HFFc6 (cell line): ENCODE measurements around the gene PWWP2B. TPM values are rescaled to one million over a fixed set of nuclear protein-coding genes. Genes with fewer than 3 reads are reported as not detected.

Source experiments
- DNase-seq: peaks from one replicate; pipeline ENCODE4 v3.0.0-alpha.2; 2018
- H3K27ac Mint-ChIP-seq: 2 replicates; pipeline ENCODE4 v1.8.0; 2020; ENCODE audit warnings: mild to moderate bottlenecking, mixed read lengths
- H3K27me3 Mint-ChIP-seq: 2 replicates; pipeline ENCODE4 v1.8.0; 2021; ENCODE audit warnings: mild to moderate bottlenecking, moderate library complexity, mixed read lengths; ENCODE audit not compliant: insufficient read depth
- H3K36me3 Mint-ChIP-seq: 2 replicates; pipeline ENCODE4 v1.8.0; 2021; ENCODE audit warnings: low read depth, mixed read lengths
- H3K4me1 Mint-ChIP-seq: 2 replicates; pipeline ENCODE4 v1.8.0; 2020; ENCODE audit warnings: low read depth, mixed read lengths
- H3K4me3 Mint-ChIP-seq: 2 replicates; pipeline ENCODE4 v1.8.0; 2020; ENCODE audit warnings: mild to moderate bottlenecking, moderate library complexity, mixed read lengths
- H3K9me3 Mint-ChIP-seq: 2 replicates; pipeline ENCODE4 v1.8.0; 2020; ENCODE audit warnings: mild to moderate bottlenecking, mixed read lengths
- CTCF ChIP-seq: fragments of 200-600 bp; sonication (generic); IDR thresholded peaks from 2 replicates; pipeline ENCODE4 v1.5.0; 2021; ENCODE audit warnings: antibody characterized with exemption, mild to moderate bottlenecking
- total RNA-seq, 6 experiments: library from RNA; stranded (reverse); fragmentation: NEBNext Ultra II Directional; extraction: Animal tissue kit (Norgen Biotek cat#: 25700); gene quantifications; 2 replicates in 1 of 6; 3 replicates in 5 of 6; pipeline ENCODE4 v1.2.3, GENCODE V29; 2021

PWWP2B gene
- total RNA-seq, 6 experiments from 2014 or later, result 4.1 to 6.3 (median 4.7) TPM

- H3K4me3 Mint-ChIP-seq, result no peak overlapping the region
- no peaks in the 10 kb centered on the region for H3K9me3 Mint-ChIP-seq
- no peak for TF ChIP-seq CTCF
- peaks cover 6% of the 10 kb centered on the region for H3K4me1 Mint-ChIP-seq
- no peaks in the 10 kb centered on the region for H3K27me3 Mint-ChIP-seq
- no peak for DNase-seq
- 0 out of 2 replicates have a peak, but pooled peaks cover 5% of the 10 kb centered on the region for H3K36me3 Mint-ChIP-seq
- H3K27ac Mint-ChIP-seq, result no peak overlapping the region
Measured at GRCh38 chr10:132401401-132402118, 4.6 kb downstream of the PWWP2B start.

- H3K4me3 Mint-ChIP-seq, result no peak overlapping the region
- H3K27ac Mint-ChIP-seq, result no peak overlapping the region
- no peaks in the 10 kb centered on the region for H3K9me3 Mint-ChIP-seq
- DNase-seq, result no peak
- no peak for TF ChIP-seq CTCF
- H3K36me3 Mint-ChIP-seq, result 0 out of 2 replicates have a peak, but pooled peaks cover 5% of the 10 kb centered on the region
- H3K4me1 Mint-ChIP-seq, result peaks cover 5% of the 10 kb centered on the region
- no peaks in the 10 kb centered on the region for H3K27me3 Mint-ChIP-seq
Measured at GRCh38 chr10:132402781-132403241, 5.8 kb downstream of the PWWP2B start.

- 0 out of 2 replicates have a peak, but pooled peaks cover 5% of the 10 kb centered on the region for H3K36me3 Mint-ChIP-seq
- no peaks in the 10 kb centered on the region for H3K4me1 Mint-ChIP-seq
- no peaks in the 10 kb centered on the region for H3K9me3 Mint-ChIP-seq
- no peaks in the 10 kb centered on the region for H3K27me3 Mint-ChIP-seq
- TF ChIP-seq CTCF, result no peak
- no peak overlapping the region for H3K27ac Mint-ChIP-seq
- DNase-seq, result no peak
- no peak overlapping the region for H3K4me3 Mint-ChIP-seq
Measured at GRCh38 chr10:132403511-132404168, 6.6 kb downstream of the PWWP2B start.

GRCh38 chr10:132404169-132404880 lies 7.3 kb downstream of the PWWP2B start:
- Mint-ChIP-seq H3K9me3 (no peaks in the 10 kb centered on the region), H3K36me3 (0 out of 2 replicates have a peak, but pooled peaks cover 5% of the 10 kb centered on the region), H3K27ac (no peak overlapping the region), H3K4me3 (no peak overlapping the region), H3K27me3 (no peaks in the 10 kb centered on the region), H3K4me1 (no peaks in the 10 kb centered on the region)
- DNase-seq, result no peak
- no peak for TF ChIP-seq CTCF

GRCh38 chr10:132404911-132405462 lies 8.0 kb downstream of the PWWP2B start:
- no peaks in the 10 kb centered on the region for H3K4me1 Mint-ChIP-seq

More at GRCh38 chr10:132404911-132405462, 8.0 kb downstream of the PWWP2B start:
- Mint-ChIP-seq H3K9me3 (no peaks in the 10 kb centered on the region), H3K27ac (no peak overlapping the region), H3K36me3 (0 out of 2 replicates have a peak, but pooled peaks cover 5% of the 10 kb centered on the region), H3K4me3 (no peak overlapping the region), H3K27me3 (no peaks in the 10 kb centered on the region)
- TF ChIP-seq CTCF, result no peak
- no peak for DNase-seq
